VCaP (cell line): ENCODE data around the gene RPS15.

Source experiments
- H3K27ac ChIP-seq: fragments of 450-650 bp; 2 replicates; pipeline ENCODE4 v1.5.1; 2017
- TF ChIP-seq, protein P1 (sequence below): fragments of 450-650 bp; conservative IDR thresholded peaks from 2 replicates; pipeline ENCODE4 v1.5.1; 2017; ENCODE audit warnings: mild to moderate bottlenecking, moderate library complexity

Gene RPS15

DNA sequence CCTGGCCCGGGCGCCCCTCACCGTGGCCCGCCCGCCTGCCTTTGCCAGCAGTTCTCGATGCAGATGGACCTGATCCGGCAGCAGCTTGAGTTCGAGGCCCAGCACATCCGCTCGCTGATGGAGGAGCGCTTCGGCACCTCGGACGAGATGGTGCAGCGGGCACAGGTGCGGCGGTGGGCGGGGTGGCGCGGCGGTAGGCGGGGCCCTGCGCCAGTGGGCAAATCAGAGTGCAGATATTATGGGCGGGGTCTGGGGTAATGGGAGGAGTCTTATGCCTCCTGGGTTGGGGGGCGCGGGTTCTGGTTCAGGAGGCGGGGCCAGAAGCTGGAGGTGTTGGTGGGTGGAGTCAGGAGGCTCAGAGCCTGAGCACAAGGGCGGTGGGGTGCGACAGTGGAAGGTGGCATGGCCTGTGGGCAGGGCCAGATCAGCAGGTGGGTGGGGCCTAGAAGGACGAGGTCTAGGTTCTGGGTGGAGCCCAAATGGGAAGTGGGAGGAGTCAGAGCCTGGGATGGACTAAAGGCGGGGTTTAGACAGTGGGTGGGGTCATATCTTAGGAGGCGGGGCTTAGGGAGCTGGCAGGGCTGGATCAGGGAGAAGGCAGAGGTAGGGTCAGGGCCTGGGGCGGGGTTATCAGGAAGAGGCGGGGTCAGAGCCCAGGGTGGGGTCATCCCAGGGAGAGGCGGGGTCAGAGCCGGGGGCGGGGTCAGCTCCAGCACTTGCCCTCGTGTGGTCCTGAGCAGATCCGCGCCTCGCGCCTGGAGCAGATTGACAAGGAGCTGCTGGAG, 17.3 kb downstream of the RPS15 start:
- TF ChIP-seq, protein P1, sequence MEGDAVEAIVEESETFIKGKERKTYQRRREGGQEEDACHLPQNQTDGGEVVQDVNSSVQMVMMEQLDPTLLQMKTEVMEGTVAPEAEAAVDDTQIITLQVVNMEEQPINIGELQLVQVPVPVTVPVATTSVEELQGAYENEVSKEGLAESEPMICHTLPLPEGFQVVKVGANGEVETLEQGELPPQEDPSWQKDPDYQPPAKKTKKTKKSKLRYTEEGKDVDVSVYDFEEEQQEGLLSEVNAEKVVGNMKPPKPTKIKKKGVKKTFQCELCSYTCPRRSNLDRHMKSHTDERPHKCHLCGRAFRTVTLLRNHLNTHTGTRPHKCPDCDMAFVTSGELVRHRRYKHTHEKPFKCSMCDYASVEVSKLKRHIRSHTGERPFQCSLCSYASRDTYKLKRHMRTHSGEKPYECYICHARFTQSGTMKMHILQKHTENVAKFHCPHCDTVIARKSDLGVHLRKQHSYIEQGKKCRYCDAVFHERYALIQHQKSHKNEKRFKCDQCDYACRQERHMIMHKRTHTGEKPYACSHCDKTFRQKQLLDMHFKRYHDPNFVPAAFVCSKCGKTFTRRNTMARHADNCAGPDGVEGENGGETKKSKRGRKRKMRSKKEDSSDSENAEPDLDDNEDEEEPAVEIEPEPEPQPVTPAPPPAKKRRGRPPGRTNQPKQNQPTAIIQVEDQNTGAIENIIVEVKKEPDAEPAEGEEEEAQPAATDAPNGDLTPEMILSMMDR: no peak
- H3K27ac ChIP-seq: peak overlapping the region; percentile 55

DNA sequence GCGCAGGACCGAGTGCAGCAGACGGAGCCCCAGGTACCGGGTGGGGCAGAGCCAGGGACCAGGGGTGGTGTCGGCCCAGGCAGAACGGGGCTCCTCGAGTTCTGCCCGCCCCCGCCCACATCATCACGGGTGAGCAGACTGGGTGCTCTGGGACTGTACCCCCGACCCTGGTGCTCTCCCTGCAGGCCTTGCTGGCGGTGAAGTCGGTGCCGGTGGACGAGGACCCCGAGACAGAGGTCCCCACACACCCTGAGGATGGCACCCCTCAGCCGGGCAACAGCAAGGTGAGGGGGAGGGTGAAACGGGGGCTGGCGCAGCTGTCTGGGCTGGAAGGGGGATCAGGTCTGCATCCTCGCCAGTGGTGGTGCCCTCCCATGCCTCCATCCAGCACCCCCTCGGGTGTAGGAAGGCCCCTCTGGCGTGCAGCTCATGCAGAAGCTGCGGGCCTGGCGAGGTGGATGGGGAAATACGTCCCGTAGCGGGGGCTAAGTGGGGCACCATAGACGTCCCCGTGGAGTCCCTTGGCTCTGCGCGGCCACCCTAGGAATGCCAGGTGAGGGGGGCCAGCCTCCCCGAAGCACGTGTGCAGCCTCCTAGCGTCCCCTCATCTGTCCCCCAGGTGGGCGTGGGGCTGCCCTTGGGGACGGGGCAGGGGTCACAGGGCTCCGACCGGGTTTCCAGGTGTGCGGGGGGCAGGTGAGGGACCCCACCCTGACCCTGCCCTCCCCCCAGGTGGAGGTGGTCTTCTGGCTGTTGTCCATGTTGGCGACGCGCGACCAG, 18.1 kb downstream of the RPS15 start:
- no peak overlapping the region for H3K27ac ChIP-seq
- TF ChIP-seq, protein P1: no peak

DNA sequence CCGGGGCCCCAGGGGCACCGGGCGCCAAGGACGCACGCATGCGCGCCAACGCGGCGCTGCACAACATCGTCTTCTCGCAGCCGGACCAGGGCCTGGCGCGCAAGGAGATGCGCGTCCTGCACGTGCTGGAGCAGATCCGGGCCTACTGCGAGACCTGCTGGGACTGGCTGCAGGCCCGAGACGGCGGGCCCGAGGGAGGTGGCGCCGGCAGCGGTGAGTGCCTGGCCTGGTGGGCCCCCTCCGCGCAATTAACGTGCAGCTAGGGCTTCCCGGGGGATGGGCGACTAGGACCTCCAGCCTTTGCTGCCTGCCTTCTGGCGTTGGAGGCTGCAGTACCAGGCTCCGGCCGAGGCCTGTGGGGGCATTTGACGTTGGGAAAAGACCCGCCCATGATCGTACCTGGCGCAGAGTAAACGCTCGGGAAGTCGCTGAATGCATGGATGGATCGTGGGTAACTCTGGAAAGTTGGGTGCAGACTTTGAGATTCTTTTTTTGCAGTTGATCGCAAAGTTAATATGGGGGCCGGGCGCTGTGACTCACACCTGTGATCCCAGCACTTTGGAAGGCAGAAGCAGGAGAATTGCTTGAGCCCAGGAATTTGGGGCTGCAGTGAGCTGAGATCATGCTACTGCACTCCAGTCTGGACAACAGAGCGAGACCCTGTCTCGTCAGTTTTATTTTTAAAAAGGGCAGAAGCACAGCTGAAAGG, 19.0 kb downstream of the RPS15 start:
- TF ChIP-seq, protein P1: no peak
- no peak overlapping the region for H3K27ac ChIP-seq

DNA sequence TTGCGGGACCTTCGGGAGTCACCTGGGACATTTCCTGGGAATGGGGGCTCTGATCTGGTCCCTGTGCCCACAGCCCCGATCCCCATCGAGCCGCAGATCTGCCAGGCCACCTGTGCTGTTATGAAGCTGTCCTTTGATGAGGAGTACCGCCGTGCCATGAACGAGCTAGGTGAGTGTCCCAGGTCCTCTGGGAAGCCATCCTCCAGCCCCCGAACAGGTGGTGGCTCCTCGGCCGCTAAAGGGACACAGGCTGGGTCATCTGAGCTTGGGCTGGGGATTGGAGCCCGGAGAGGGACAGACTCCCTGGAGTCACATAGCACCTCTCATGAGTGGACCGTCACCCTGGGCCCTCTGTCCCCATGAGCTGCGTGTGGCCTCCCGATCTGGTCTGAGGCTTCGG, 19.7 kb downstream of the RPS15 start:
- TF ChIP-seq, protein P1: no peak

DNA sequence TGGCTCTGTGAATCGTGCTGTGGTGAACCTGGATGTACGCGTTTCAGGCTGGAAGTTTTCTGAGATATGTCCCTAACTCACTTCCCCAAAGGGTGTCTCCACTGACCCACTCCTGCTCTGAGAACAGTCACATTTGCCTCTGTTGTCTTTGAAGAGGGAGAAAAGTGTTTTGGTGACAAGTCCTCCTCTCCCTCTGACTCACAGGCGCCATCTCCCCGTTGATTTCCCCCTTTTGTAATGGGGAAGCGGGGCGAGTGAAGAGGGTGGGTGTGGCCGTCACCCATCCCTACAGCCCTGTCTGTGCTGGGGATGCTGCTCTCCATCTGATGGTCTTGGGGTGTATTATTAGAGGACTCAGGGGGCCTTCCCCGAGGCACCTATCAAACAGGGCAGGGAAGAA, 21.3 kb downstream of the RPS15 start:
- no peak overlapping the region for H3K27ac ChIP-seq
- TF ChIP-seq, protein P1: no peak

More for the DNA sequence above, 19.7 kb downstream of the RPS15 start:
- no peak overlapping the region for H3K27ac ChIP-seq

DNA sequence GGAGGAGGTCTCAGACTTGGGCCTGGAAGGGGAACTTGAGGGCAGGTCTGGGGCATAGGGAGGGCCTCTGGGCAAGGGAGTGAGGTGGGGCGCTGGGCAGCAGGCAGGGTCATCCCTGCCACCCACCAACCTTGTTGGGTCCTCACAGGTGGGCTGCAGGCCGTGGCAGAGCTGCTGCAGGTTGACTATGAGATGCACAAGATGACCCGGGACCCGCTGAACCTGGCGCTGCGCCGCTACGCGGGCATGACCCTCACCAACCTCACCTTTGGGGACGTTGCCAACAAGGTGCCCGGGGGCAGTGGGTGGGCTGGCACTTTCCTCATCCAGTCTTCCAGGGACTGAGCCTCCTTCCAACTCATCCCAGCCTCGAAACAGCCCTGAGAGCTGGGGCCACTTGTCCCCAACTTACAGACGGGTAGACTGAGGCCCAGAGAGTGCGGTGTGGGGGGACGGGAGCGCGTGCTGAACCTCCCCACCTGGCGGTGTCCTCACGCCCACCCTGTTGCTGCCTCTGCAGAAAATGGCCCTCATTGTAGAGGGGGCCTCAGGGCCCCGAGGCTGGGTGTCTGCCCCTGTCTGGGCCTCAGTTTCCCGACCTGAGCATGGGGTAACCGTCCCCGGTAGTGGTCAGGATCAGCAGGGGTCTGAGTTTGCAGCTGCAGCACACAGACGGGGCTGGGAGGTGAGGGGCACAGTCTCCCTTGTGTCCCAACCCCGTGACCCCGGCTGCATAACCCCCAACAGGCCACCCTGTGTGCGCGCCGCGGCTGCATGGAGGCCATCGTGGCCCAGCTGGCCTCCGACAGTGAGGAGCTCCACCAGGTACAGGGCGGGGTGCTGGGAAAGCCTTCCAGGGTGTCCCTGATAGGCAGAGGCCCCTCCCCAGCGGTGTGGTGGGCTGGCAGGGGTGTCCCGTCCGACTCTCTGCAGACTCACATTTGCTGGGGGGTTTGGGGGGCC, 22.1 kb downstream of the RPS15 start:
- TF ChIP-seq, protein P1: no peak
- H3K27ac ChIP-seq: no peak overlapping the region
